Caco-2 (cell line): ENCODE measurements around the gene SKIC8. TPM values are rescaled to one million over a fixed set of nuclear protein-coding genes. Genes with fewer than 3 reads are reported as not detected.

Experiments
- BruUV-seq: library from RNA; stranded (reverse); fragments of 400-500 nt; replicated peaks from 2 replicates; lab custom pipeline; 2021; lab: Mats Ljungman, UMichigan
- CTCF ChIA-PET: fragments of 300-600 bp; sonication (Branson Sonifier 250); formaldehyde crosslinking; loops from one replicate; lab custom pipeline; 2022; ENCODE audit warnings: antibody characterized with exemption; lab: Charles Lee
- POLR2A ChIA-PET: fragments of 300-600 bp; sonication (Branson Sonifier 250); formaldehyde crosslinking; loops from one replicate; lab custom pipeline; 2022; ENCODE audit warnings: antibody characterized with exemption; lab: Charles Lee
- DNase-seq, 2 experiments: peaks; one replicate each; pipeline versions ENCODE4 v3.0.0 to v3.0.0-alpha.2; 2020 to 2022
- H3K27me3 ChIP-seq: replicated peaks from 2 replicates; pipeline ENCODE4 v1.6.0; 2011; ENCODE audit warnings: low read length; ENCODE audit not compliant: control insufficient read depth, insufficient read depth
- H3K36me3 ChIP-seq: 2 replicates; pipeline ENCODE4 v1.5.1; 2011; ENCODE audit warnings: low read length; ENCODE audit not compliant: control insufficient read depth, insufficient read depth
- H3K4me1 ChIP-seq: fragments of 250-450 bp; sonication (Bioruptor Pico); 2 replicates; pipeline ENCODE4 v1.5.1; 2020; ENCODE audit warnings: mild to moderate bottlenecking
- H3K4me3 ChIP-seq: 2 replicates; pipeline ENCODE4 v1.5.1; 2011; ENCODE audit warnings: low read depth, mild to moderate bottlenecking, control low read depth, low read length
- H3K9me3 ChIP-seq: fragments of 250-450 bp; sonication (Bioruptor Pico); 2 replicates; pipeline ENCODE4 v1.5.1; 2020; ENCODE audit warnings: mild to moderate bottlenecking, moderate library complexity
- H3K27ac Mint-ChIP-seq: one replicate; pipeline ENCODE4 v1.8.0; 2022; ENCODE audit warnings: mixed read lengths; ENCODE audit not compliant: unreplicated experiment
- H3K27me3 Mint-ChIP-seq: one replicate; pipeline ENCODE4 v1.8.0; 2022; ENCODE audit warnings: mixed read lengths; ENCODE audit not compliant: insufficient read depth, unreplicated experiment
- H3K36me3 Mint-ChIP-seq: one replicate; pipeline ENCODE4 v1.8.0; 2022; ENCODE audit warnings: mild to moderate bottlenecking, mixed read lengths; ENCODE audit not compliant: insufficient read depth, unreplicated experiment
- H3K4me1 Mint-ChIP-seq: one replicate; pipeline ENCODE4 v1.8.0; 2022; ENCODE audit warnings: low read depth, mixed read lengths; ENCODE audit not compliant: unreplicated experiment
- H3K4me3 Mint-ChIP-seq: one replicate; pipeline ENCODE4 v1.8.0; 2022; ENCODE audit warnings: mild to moderate bottlenecking, moderate library complexity, mixed read lengths; ENCODE audit not compliant: unreplicated experiment
- H3K9me3 Mint-ChIP-seq: one replicate; pipeline ENCODE4 v1.8.0; 2022; ENCODE audit warnings: mixed read lengths; ENCODE audit not compliant: unreplicated experiment
- intact Hi-C: fragments of 100-400 bp; cut with micrococcal nuclease; formaldehyde crosslinking; loops from one replicate; pipeline ENCODE4 v1.10.0; 2022; ENCODE audit not compliant: unreplicated experiment
- total RNA-seq: library from RNA; stranded (reverse); gene quantifications from 2 replicates; pipeline ENCODE4 v1.2.3, GENCODE V29; 2022
- TF ChIP-seq, protein P1 (sequence below), 2 experiments: fragments of 200-600 bp in 1 of 2; IDR thresholded peaks; 1 replicate in 1 of 2; 2 replicates in 1 of 2; pipeline versions ENCODE4 v1.5.1 to v1.8.0; 2011 to 2022; ENCODE audit warnings: antibody characterized with exemption in 1 of 2, control low read depth in 1 of 2, inconsistent platforms in 1 of 2, low read depth in 1 of 2, low read length in 1 of 2, mild to moderate bottlenecking in 1 of 2, moderate library complexity in 1 of 2; ENCODE audit not compliant: insufficient read depth in 1 of 2, severe bottlenecking in 1 of 2, unreplicated experiment in 1 of 2

SKIC8 gene
- total RNA-seq, 1 experiment from 2014 or later, result 45.7 TPM

GRCh38 chr15:78261062-78261461 lies 38.3 kb downstream of the SKIC8 start:
- intact Hi-C loops, result no loop called here
- BruUV-seq, result no TSS peak
- Mint-ChIP-seq H3K4me3 (no peak overlapping the region), H3K27ac (no peak overlapping the region), H3K27me3 (no peaks in the 10 kb centered on the region), H3K36me3 (no peaks in the 10 kb centered on the region), H3K4me1 (peaks cover 5% of the 10 kb centered on the region), H3K9me3 (no peaks in the 10 kb centered on the region)
- CTCF ChIA-PET, result no interaction called here
- POLR2A ChIA-PET, result no interaction called here
- no peak for DNase-seq
- Histone ChIP-seq H3K4me1 (no peaks in the 10 kb centered on the region), H3K4me3 (no peak overlapping the region), H3K9me3 (no peaks in the 10 kb centered on the region), H3K27me3 (no peaks in the 10 kb centered on the region; the same call in 1 of the 2 replicates), H3K36me3 (no peaks in the 10 kb centered on the region)
- TF ChIP-seq, protein P1, sequence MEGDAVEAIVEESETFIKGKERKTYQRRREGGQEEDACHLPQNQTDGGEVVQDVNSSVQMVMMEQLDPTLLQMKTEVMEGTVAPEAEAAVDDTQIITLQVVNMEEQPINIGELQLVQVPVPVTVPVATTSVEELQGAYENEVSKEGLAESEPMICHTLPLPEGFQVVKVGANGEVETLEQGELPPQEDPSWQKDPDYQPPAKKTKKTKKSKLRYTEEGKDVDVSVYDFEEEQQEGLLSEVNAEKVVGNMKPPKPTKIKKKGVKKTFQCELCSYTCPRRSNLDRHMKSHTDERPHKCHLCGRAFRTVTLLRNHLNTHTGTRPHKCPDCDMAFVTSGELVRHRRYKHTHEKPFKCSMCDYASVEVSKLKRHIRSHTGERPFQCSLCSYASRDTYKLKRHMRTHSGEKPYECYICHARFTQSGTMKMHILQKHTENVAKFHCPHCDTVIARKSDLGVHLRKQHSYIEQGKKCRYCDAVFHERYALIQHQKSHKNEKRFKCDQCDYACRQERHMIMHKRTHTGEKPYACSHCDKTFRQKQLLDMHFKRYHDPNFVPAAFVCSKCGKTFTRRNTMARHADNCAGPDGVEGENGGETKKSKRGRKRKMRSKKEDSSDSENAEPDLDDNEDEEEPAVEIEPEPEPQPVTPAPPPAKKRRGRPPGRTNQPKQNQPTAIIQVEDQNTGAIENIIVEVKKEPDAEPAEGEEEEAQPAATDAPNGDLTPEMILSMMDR (IDR thresholded peaks at IDR 0.05; ENCODE audit: insufficient read depth in 1 of 2, low read depth in 1 of 2, low read length in 1 of 2, severe bottlenecking in 1 of 2, unreplicated experiment in 1 of 2), result no peak

DNA sequence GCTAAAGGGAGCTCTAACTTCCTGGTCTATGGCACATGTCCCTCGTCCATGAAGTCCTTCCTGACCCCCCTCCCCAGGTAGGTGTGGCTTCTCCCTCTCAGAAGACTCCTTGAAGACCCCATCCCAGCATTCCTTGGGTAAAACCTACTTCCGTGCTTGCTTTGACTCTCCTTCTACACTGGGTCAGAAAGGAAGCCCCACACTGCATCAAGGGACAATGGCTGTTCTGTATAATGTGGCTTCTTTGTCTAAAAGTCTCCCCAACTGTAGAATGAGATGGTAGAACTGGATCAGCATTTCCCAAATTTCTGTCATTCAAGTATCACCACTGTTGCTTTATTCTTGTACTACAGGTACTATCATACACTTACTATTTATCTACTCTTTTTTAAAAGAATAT lies 38.9 kb downstream of the SKIC8 start:
- TF ChIP-seq, protein P1 (IDR thresholded peaks at IDR 0.05; ENCODE audit: insufficient read depth in 1 of 2, low read depth in 1 of 2, low read length in 1 of 2, severe bottlenecking in 1 of 2, unreplicated experiment in 1 of 2), result no peak
- Mint-ChIP-seq H3K27me3 (no peaks in the 10 kb centered on the region), H3K36me3 (no peaks in the 10 kb centered on the region), H3K4me3 (no peak overlapping the region), H3K4me1 (peaks cover 5% of the 10 kb centered on the region), H3K27ac (no peak overlapping the region), H3K9me3 (no peaks in the 10 kb centered on the region)
- H3K36me3 ChIP-seq, result no peaks in the 10 kb centered on the region
- POLR2A ChIA-PET, result no interaction called here
- intact Hi-C loops, result no loop called here
- no peaks in the 10 kb centered on the region for H3K4me1 ChIP-seq
- H3K9me3 ChIP-seq, result no peaks in the 10 kb centered on the region
- CTCF ChIA-PET, result interaction anchor here (0.6 kb wide), 1 partner anchor 18 kb away, joined by 4 read pairs; no protein-coding TSS in a partner anchor
- no peak for DNase-seq
- no peak overlapping the region for H3K4me3 ChIP-seq
- BruUV-seq, result no TSS peak
- no peaks in the 10 kb centered on the region; the same call in 1 of the 2 replicates for H3K27me3 ChIP-seq

DNA sequence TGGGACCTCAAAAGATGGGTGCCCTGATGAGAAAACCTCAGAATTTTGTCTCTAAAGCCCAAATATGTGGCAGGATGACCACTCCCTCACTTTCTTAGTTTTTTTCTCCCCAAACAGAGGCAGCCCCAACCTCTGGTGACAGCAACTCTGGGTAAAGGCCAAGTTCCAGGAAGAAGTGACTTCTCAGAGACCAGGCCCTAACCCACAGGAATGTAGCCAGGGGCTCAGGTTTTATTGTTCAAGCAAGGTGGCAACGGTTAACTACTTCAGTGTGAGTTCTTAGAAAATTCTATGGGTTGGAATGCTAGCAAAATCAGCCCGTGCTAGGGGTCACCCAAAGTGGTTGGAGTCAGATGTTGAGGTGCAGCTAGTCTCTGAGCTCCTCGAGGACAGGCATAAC lies 40.2 kb downstream of the SKIC8 start:
- TF ChIP-seq, protein P1 (IDR thresholded peaks at IDR 0.05; ENCODE audit: insufficient read depth in 1 of 2, low read depth in 1 of 2, low read length in 1 of 2, severe bottlenecking in 1 of 2, unreplicated experiment in 1 of 2), result no peak
- no TSS peak for BruUV-seq
- no peak overlapping the region for H3K27ac Mint-ChIP-seq
- no peaks in the 10 kb centered on the region for H3K9me3 Mint-ChIP-seq
- no peak overlapping the region for H3K4me3 Mint-ChIP-seq
- H3K4me3 ChIP-seq, result no peak overlapping the region
- ChIA-PET CTCF (no interaction called here), POLR2A (no interaction called here)
- peaks cover 5% of the 10 kb centered on the region for H3K4me1 Mint-ChIP-seq
- H3K36me3 ChIP-seq, result no peaks in the 10 kb centered on the region
- H3K9me3 ChIP-seq, result no peaks in the 10 kb centered on the region
- no peaks in the 10 kb centered on the region for H3K4me1 ChIP-seq
- no peaks in the 10 kb centered on the region for H3K27me3 Mint-ChIP-seq
- no peak for DNase-seq
- intact Hi-C loops, result no loop called here
- no peaks in the 10 kb centered on the region for H3K36me3 Mint-ChIP-seq
- no peaks in the 10 kb centered on the region for H3K27me3 ChIP-seq
